Upper lobe of right lung (tissue), 1 donor: Measurements from ENCODE around the gene CNIH2. TPM values are rescaled to one million over a fixed set of nuclear protein-coding genes. Genes with fewer than 3 reads are reported as not detected.

Experiments
- ATAC-seq: fragments of 200-7000 bp; cut with Tn5 transposase; one replicate; pipeline ENCODE4 v1.9.1; 2020; ENCODE audit warnings: mild to moderate bottlenecking, moderate library complexity
- DNase-seq: peaks from one replicate; pipeline ENCODE4 v3.0.0-alpha.2; 2020
- H3K27ac ChIP-seq: fragments of 200-600 bp; one replicate; pipeline ENCODE4 v1.8.0; 2022
- H3K27me3 ChIP-seq: fragments of 200-600 bp; one replicate; pipeline ENCODE4 v1.8.0; 2022; ENCODE audit warnings: mild to moderate bottlenecking
- H3K36me3 ChIP-seq: fragments of 200-600 bp; one replicate; pipeline ENCODE4 v1.8.0; 2022
- H3K4me1 ChIP-seq: fragments of 200-600 bp; one replicate; pipeline ENCODE4 v1.8.0; 2022
- H3K4me3 ChIP-seq: fragments of 200-600 bp; one replicate; pipeline ENCODE4 v1.8.0; 2022; ENCODE audit warnings: mild to moderate bottlenecking
- H3K9me3 ChIP-seq: fragments of 200-600 bp; one replicate; pipeline ENCODE4 v1.8.0; 2022
- intact Hi-C: fragments of 100-400 bp; cut with DNase I; formaldehyde crosslinking; loops from one replicate; pipeline ENCODE4 v1.11.0; 2022
- total RNA-seq: library from RNA; stranded (reverse); fragmentation: NEBNext Ultra II Directional; extraction: Animal tissue kit (Norgen Biotek cat#: 25700); gene quantifications from one replicate; pipeline ENCODE4 v1.2.1, GENCODE V29; 2021
- TF ChIP-seq, protein P1 (sequence below): fragments of 200-600 bp; IDR thresholded peaks from one replicate; pipeline ENCODE4 v1.8.0; 2022; ENCODE audit warnings: antibody characterized with exemption
- donor health status: DM: no; HTN: yes; CAD: no; lungs with severe emphysema.

Gene CNIH2
- total RNA-seq, 1 donor from 2014 or later: 1.6 TPM

DNA sequence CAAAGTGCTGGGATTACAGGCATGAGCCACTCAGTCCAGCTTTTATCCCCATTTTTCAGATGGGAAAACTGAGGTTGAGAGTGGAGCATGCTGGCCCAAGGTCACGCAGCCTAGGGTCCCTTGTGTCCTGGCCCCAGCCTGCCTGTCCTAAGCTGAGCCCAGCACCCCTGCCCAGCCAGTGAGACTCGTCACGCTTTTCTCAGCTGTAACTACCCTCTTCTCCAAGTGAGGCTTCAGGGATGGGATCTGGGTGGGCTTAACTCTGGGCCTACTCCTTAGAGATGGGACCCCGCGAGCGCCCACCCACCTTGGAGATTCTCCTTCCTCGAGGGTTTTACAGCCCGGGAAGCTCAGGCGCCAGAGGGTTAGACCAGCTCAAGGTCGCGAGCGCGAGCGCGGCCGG lies 13.3 kb downstream of the CNIH2 start:
- Histone ChIP-seq H3K27ac (no peak overlapping the region), H3K4me3 (no peak overlapping the region), H3K9me3 (no peaks in the 10 kb centered on the region), H3K4me1 (peaks cover 22% of the 10 kb centered on the region), H3K27me3 (peaks cover 32% of the 10 kb centered on the region), H3K36me3 (no peaks in the 10 kb centered on the region)
- no peak for ATAC-seq
- DNase-seq: no peak
- intact Hi-C loops: no loop called here
- TF ChIP-seq, protein P1, sequence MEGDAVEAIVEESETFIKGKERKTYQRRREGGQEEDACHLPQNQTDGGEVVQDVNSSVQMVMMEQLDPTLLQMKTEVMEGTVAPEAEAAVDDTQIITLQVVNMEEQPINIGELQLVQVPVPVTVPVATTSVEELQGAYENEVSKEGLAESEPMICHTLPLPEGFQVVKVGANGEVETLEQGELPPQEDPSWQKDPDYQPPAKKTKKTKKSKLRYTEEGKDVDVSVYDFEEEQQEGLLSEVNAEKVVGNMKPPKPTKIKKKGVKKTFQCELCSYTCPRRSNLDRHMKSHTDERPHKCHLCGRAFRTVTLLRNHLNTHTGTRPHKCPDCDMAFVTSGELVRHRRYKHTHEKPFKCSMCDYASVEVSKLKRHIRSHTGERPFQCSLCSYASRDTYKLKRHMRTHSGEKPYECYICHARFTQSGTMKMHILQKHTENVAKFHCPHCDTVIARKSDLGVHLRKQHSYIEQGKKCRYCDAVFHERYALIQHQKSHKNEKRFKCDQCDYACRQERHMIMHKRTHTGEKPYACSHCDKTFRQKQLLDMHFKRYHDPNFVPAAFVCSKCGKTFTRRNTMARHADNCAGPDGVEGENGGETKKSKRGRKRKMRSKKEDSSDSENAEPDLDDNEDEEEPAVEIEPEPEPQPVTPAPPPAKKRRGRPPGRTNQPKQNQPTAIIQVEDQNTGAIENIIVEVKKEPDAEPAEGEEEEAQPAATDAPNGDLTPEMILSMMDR: no peak

- H3K27ac ChIP-seq: no peak within 1 kb of the TSS
- TF ChIP-seq, protein P1: no peak
These were observed 13.9 kb downstream of the CNIH2 start, which contains the start of gene TMEM151A for GRCh38 chr11:66291706-66292542. Gene TMEM151A, plus strand, starts transcription at chr11:66291894. Its CDS starts 120 bp downstream, at chr11:66292014.

GRCh38 chr11:66292543-66293332 lies 14.8 kb downstream of the CNIH2 start:
- Histone ChIP-seq H3K27ac (no peak overlapping the region), H3K4me3 (no peak overlapping the region), H3K4me1 (peaks cover 20% of the 10 kb centered on the region), H3K27me3 (peaks cover 32% of the 10 kb centered on the region), H3K36me3 (no peaks in the 10 kb centered on the region), H3K9me3 (no peaks in the 10 kb centered on the region)
- TF ChIP-seq, protein P1: no peak
- DNase-seq (no peak), ATAC-seq (no peak)
- intact Hi-C loops: no loop called here

More at GRCh38 chr11:66291706-66292542, 13.9 kb downstream of the CNIH2 start, which contains the start of gene TMEM151A:
- H3K9me3 ChIP-seq: no peaks in the 10 kb centered on the region
- intact Hi-C loops: no loop called here
- no peaks in the 10 kb centered on the region for H3K36me3 ChIP-seq
- no peak for ATAC-seq
- DNase-seq: no peak
- peaks cover 22% of the 10 kb centered on the region for H3K4me1 ChIP-seq
- peak within 1 kb of the TSS; percentile 34 for H3K4me3 ChIP-seq
- peaks cover 32% of the 10 kb centered on the region for H3K27me3 ChIP-seq

- intact Hi-C loops: no loop called here
- H3K4me3 ChIP-seq: no peak overlapping the region
These were observed 15.4 kb downstream of the CNIH2 start for GRCh38 chr11:66293352-66293751.

More at GRCh38 chr11:66293352-66293751, 15.4 kb downstream of the CNIH2 start:
- no peaks in the 10 kb centered on the region for H3K9me3 ChIP-seq
- peaks cover 32% of the 10 kb centered on the region for H3K27me3 ChIP-seq
- TF ChIP-seq, protein P1: no peak
- ATAC-seq (no peak), DNase-seq (no peak)
- peaks cover 14% of the 10 kb centered on the region for H3K4me1 ChIP-seq
- H3K27ac ChIP-seq: no peak overlapping the region
- no peaks in the 10 kb centered on the region for H3K36me3 ChIP-seq
